Calu3 (cell line): ENCODE data around the gene IQGAP1. TPM values are rescaled to one million over a fixed set of nuclear protein-coding genes. Genes with fewer than 3 reads are reported as not detected.
"Not testable (repeated sequence)": the region's sequence is repeated elsewhere in the genome, so short reads cannot be mapped to it uniquely, and the experiment has no call there.

ENCODE experiments used
- BruUV-seq: library from RNA; stranded (reverse); fragments of 400-500 nt; replicated peaks from 2 replicates; lab custom pipeline; 2021; lab: Mats Ljungman, UMichigan
- CTCF ChIA-PET: fragments of 300-600 bp; sonication (Branson Sonifier 250); formaldehyde crosslinking; loops from one replicate; lab custom pipeline; 2022; ENCODE audit warnings: antibody characterized with exemption; lab: Charles Lee
- DNase-seq: peaks from one replicate; pipeline ENCODE4 v3.0.0; 2022
- H3K27ac Mint-ChIP-seq: one replicate; pipeline ENCODE4 v1.8.0; 2022; ENCODE audit warnings: mixed read lengths; ENCODE audit not compliant: unreplicated experiment
- H3K27me3 Mint-ChIP-seq: one replicate; pipeline ENCODE4 v1.8.0; 2022; ENCODE audit warnings: mixed read lengths; ENCODE audit not compliant: unreplicated experiment
- H3K36me3 Mint-ChIP-seq: one replicate; pipeline ENCODE4 v1.8.0; 2022; ENCODE audit warnings: mild to moderate bottlenecking, moderate library complexity, mixed read lengths; ENCODE audit not compliant: insufficient read depth, unreplicated experiment
- H3K4me1 Mint-ChIP-seq: one replicate; pipeline ENCODE4 v1.8.0; 2022; ENCODE audit warnings: mild to moderate bottlenecking, low read depth, mixed read lengths; ENCODE audit not compliant: unreplicated experiment
- H3K4me3 Mint-ChIP-seq: one replicate; pipeline ENCODE4 v1.8.0; 2022; ENCODE audit warnings: mild to moderate bottlenecking, low read depth, moderate library complexity, mixed read lengths; ENCODE audit not compliant: unreplicated experiment
- H3K9me3 Mint-ChIP-seq: one replicate; pipeline ENCODE4 v1.8.0; 2022; ENCODE audit warnings: low read depth, mixed read lengths; ENCODE audit not compliant: unreplicated experiment
- CTCF ChIP-seq: fragments of 200-600 bp; IDR thresholded peaks from one replicate; pipeline ENCODE4 v1.8.0; 2022; ENCODE audit warnings: antibody characterized with exemption; ENCODE audit not compliant: unreplicated experiment
- intact Hi-C: fragments of 100-400 bp; cut with micrococcal nuclease; formaldehyde crosslinking; loops from one replicate; pipeline ENCODE4 v1.10.0; 2022; ENCODE audit not compliant: unreplicated experiment
- total RNA-seq: library from RNA; stranded (reverse); gene quantifications from 2 replicates; pipeline ENCODE4 v1.2.3, GENCODE V29; 2022

IQGAP1 gene
- total RNA-seq, 1 experiment from 2014 or later = 206 TPM

- no peak for DNase-seq
- BruUV-seq = no TSS peak
- H3K27me3 Mint-ChIP-seq = no peaks in the 10 kb centered on the region
- CTCF ChIA-PET = interaction anchor here (0.6 kb wide), 1 partner anchor 8 kb away, joined by 6 read pairs; no protein-coding TSS in a partner anchor
- no peak for TF ChIP-seq CTCF
- no peak overlapping the region for H3K27ac Mint-ChIP-seq
- H3K36me3 Mint-ChIP-seq = peaks cover 48% of the 10 kb centered on the region
- H3K4me1 Mint-ChIP-seq = no peaks in the 10 kb centered on the region
- H3K4me3 Mint-ChIP-seq = no peak overlapping the region
- intact Hi-C loops = no loop called here
- H3K9me3 Mint-ChIP-seq = no peaks in the 10 kb centered on the region
Observed at GRCh38 chr15:90500171-90500570, 112.1 kb downstream of the IQGAP1 start.

- Mint-ChIP-seq H3K9me3 (no peaks in the 10 kb centered on the region), H3K4me3 (no peak overlapping the region), H3K27ac (no peak overlapping the region), H3K4me1 (no peaks in the 10 kb centered on the region), H3K36me3 (peaks cover 41% of the 10 kb centered on the region), H3K27me3 (no peaks in the 10 kb centered on the region)
- no TSS peak for BruUV-seq
- CTCF ChIA-PET = no interaction called here
- DNase-seq = no peak
- intact Hi-C loops = no loop called here
- TF ChIP-seq CTCF = no peak
Observed at GRCh38 chr15:90501898-90502297, 113.9 kb downstream of the IQGAP1 start.

- BruUV-seq = not testable (repeated sequence)
Observed at GRCh38 chr15:90510781-90511180, 122.7 kb downstream of the IQGAP1 start.

GRCh38 chr15:90511211-90511618, 123.2 kb downstream of the IQGAP1 start:
- H3K9me3 Mint-ChIP-seq, H3K4me1 Mint-ChIP-seq, BruUV-seq, intact Hi-C loops, DNase-seq, CTCF ChIA-PET, H3K27me3 Mint-ChIP-seq, H3K27ac Mint-ChIP-seq, H3K4me3 Mint-ChIP-seq: not testable (repeated sequence)
- H3K36me3 Mint-ChIP-seq = peaks cover 16% of the 10 kb centered on the region

More at GRCh38 chr15:90510781-90511180, 122.7 kb downstream of the IQGAP1 start:
- CTCF ChIA-PET, H3K27me3 Mint-ChIP-seq, H3K4me3 Mint-ChIP-seq, H3K4me1 Mint-ChIP-seq, DNase-seq, intact Hi-C loops, H3K9me3 Mint-ChIP-seq, H3K27ac Mint-ChIP-seq: not testable (repeated sequence)
- H3K36me3 Mint-ChIP-seq = peaks cover 16% of the 10 kb centered on the region

GRCh38 chr15:90512276-90512675, 124.2 kb downstream of the IQGAP1 start:
- H3K4me3 Mint-ChIP-seq = no peak overlapping the region
- intact Hi-C loops = no loop called here
- no peaks in the 10 kb centered on the region for H3K27me3 Mint-ChIP-seq
- BruUV-seq = no TSS peak
- DNase-seq = no peak
- H3K9me3 Mint-ChIP-seq = no peaks in the 10 kb centered on the region
- no peaks in the 10 kb centered on the region for H3K4me1 Mint-ChIP-seq
- no peak overlapping the region for H3K27ac Mint-ChIP-seq
- TF ChIP-seq CTCF = no peak
- CTCF ChIA-PET = interaction anchor here (0.7 to 1.5 kb wide), 2 partner anchors 10 to 221 kb away, joined by 4 read pairs; no protein-coding TSS in a partner anchor
- H3K36me3 Mint-ChIP-seq = peaks cover 8% of the 10 kb centered on the region
